Stimulated activated CD4-positive, alpha-beta T cell treated with anti-CD3 and anti-CD28 coated beads, Interleukin-2, amount 100 ng/mL, for 24 hours (primary cell): ENCODE data around the gene LGALS12.
"Not testable (repeated sequence)": the region's sequence is repeated elsewhere in the genome, so short reads cannot be mapped to it uniquely, and the experiment has no call there.

ENCODE experiments used
- DNase-seq, 2 donors: peaks; one replicate each; pipeline ENCODE4 v3.0.0-alpha.2; 2020

Gene LGALS12

GRCh38 chr11:63534895-63535461, 29.1 kb downstream of the LGALS12 start:
- no peak for DNase-seq

- DNase-seq = peak in 1 of 2 donors; percentile 34
These were observed 29.9 kb downstream of the LGALS12 start for GRCh38 chr11:63535734-63536133.

- peak in 1 of 2 donors; percentile 14 for DNase-seq
These were observed 30.9 kb downstream of the LGALS12 start, which contains the start of gene PLAAT4 for GRCh38 chr11:63536669-63537292. TSS of gene PLAAT4 (plus strand) at chr11:63536808. CDS start at chr11:63536869, 61 bp downstream.

- DNase-seq = peak in 1 of 2 donors; percentile 25
These were observed 31.6 kb downstream of the LGALS12 start for GRCh38 chr11:63537293-63538101.

GRCh38 chr11:63542506-63542905, 36.6 kb downstream of the LGALS12 start:
- not testable (repeated sequence) for DNase-seq

- no peak for DNase-seq
These were observed 37.8 kb downstream of the LGALS12 start for GRCh38 chr11:63543711-63544110.

GRCh38 chr11:63547061-63547460, 41.2 kb downstream of the LGALS12 start:
- DNase-seq = no peak

- no peak for DNase-seq
These were observed 42.3 kb downstream of the LGALS12 start for GRCh38 chr11:63548178-63548577.

GRCh38 chr11:63549411-63549810, 43.5 kb downstream of the LGALS12 start:
- no peak for DNase-seq

- DNase-seq = not testable (repeated sequence)
These were observed 44.3 kb downstream of the LGALS12 start for GRCh38 chr11:63550156-63550700.

GRCh38 chr11:63551091-63551888, 45.4 kb downstream of the LGALS12 start:
- no peak for DNase-seq

- no peak for DNase-seq
These were observed 46.0 kb downstream of the LGALS12 start for GRCh38 chr11:63551889-63552266.

- no peak for DNase-seq
These were observed 47.0 kb downstream of the LGALS12 start for GRCh38 chr11:63552921-63553320.

GRCh38 chr11:63553759-63554158, 47.9 kb downstream of the LGALS12 start:
- peak; percentile 43 for DNase-seq

- DNase-seq = no peak
These were observed 49.0 kb downstream of the LGALS12 start for GRCh38 chr11:63554877-63555223.

GRCh38 chr11:63556404-63557013, 50.6 kb downstream of the LGALS12 start:
- DNase-seq = no peak

GRCh38 chr11:63557570-63557969, 51.7 kb downstream of the LGALS12 start:
- no peak for DNase-seq

- DNase-seq = no peak
These were observed 52.7 kb downstream of the LGALS12 start for GRCh38 chr11:63558459-63559157.

GRCh38 chr11:63560506-63561180, 54.8 kb downstream of the LGALS12 start:
- no peak for DNase-seq

GRCh38 chr11:63563201-63564055, 57.5 kb downstream of the LGALS12 start, which contains the start of gene PLAAT2:
TSS of gene PLAAT2 (minus strand) at chr11:63563379. CDS start at chr11:63563324, 55 bp downstream.
- DNase-seq = no peak
